ENCODE results near the gene SP6. TPM values are rescaled to one million over a fixed set of nuclear protein-coding genes. Genes with fewer than 3 reads are reported as not detected.
A peak's percentile ranks its signal among the peaks of the same experiment; 100 is the strongest.

The SP6 gene
- total RNA-seq, 1 donor from 2014 or later: 4.7 TPM

- intact Hi-C loops (cut with DNase I): no loop called here
- Histone ChIP-seq H3K27me3 (ENCODE audit: low read depth) (peaks cover 95% of the 10 kb centered on the region), H3K36me3 (no peaks in the 10 kb centered on the region), H3K9me3 (no peaks in the 10 kb centered on the region), H3K4me3 (peak overlapping the region; percentile 53), H3K4me1 (peaks cover 37% of the 10 kb centered on the region), H3K27ac (peak overlapping the region; percentile 64)
- TF ChIP-seq CTCF (IDR thresholded peaks at IDR 0.05): no peak
- no peak for DNase-seq
- peak in 1 of 2 donors; percentile 2 for ATAC-seq
Observed at GRCh38 chr17:47850373-47850691, 631 bp downstream of the SP6 start.

- ATAC-seq: no peak
- Histone ChIP-seq H3K27me3 (ENCODE audit: low read depth) (peaks cover 88% of the 10 kb centered on the region), H3K27ac (no peak overlapping the region), H3K36me3 (no peaks in the 10 kb centered on the region), H3K4me1 (peaks cover 57% of the 10 kb centered on the region), H3K4me3 (no peak overlapping the region), H3K9me3 (no peaks in the 10 kb centered on the region)
- no peak for DNase-seq
- TF ChIP-seq CTCF (IDR thresholded peaks at IDR 0.05): no peak
- intact Hi-C loops (cut with DNase I): no loop called here
Observed at GRCh38 chr17:47848198-47848513, 2.8 kb downstream of the SP6 start.

GRCh38 chr17:47847341-47848197, 3.4 kb downstream of the SP6 start:
- H3K4me3 ChIP-seq: no peak overlapping the region
- ATAC-seq: no peak
- H3K27me3 ChIP-seq (ENCODE audit: low read depth): peaks cover 82% of the 10 kb centered on the region
- no peak overlapping the region for H3K27ac ChIP-seq
- H3K36me3 ChIP-seq: no peaks in the 10 kb centered on the region
- no peak for DNase-seq
- H3K4me1 ChIP-seq: peaks cover 62% of the 10 kb centered on the region
- TF ChIP-seq CTCF (IDR thresholded peaks at IDR 0.05): peak; percentile 18
- intact Hi-C loops (cut with DNase I): no loop called here
- no peaks in the 10 kb centered on the region for H3K9me3 ChIP-seq

GRCh38 chr17:47846716-47847340, 4.1 kb downstream of the SP6 start:
- TF ChIP-seq CTCF (IDR thresholded peaks at IDR 0.05): no peak
- Histone ChIP-seq H3K36me3 (no peaks in the 10 kb centered on the region), H3K27me3 (ENCODE audit: low read depth) (peaks cover 75% of the 10 kb centered on the region), H3K9me3 (no peaks in the 10 kb centered on the region), H3K4me3 (no peak overlapping the region), H3K27ac (no peak overlapping the region), H3K4me1 (peaks cover 58% of the 10 kb centered on the region)
- ATAC-seq (no peak), DNase-seq (no peak)
- intact Hi-C loops (cut with DNase I): no loop called here

GRCh38 chr17:47845716-47846075, 5.3 kb downstream of the SP6 start:
- no peaks in the 10 kb centered on the region for H3K9me3 ChIP-seq
- no peak for ATAC-seq
- no peak for TF ChIP-seq CTCF (IDR thresholded peaks at IDR 0.05)
- peaks cover 65% of the 10 kb centered on the region for H3K27me3 ChIP-seq (ENCODE audit: low read depth)
- no peaks in the 10 kb centered on the region for H3K36me3 ChIP-seq
- H3K4me3 ChIP-seq: no peak overlapping the region
- H3K4me1 ChIP-seq: peaks cover 54% of the 10 kb centered on the region
- intact Hi-C loops (cut with DNase I): no loop called here
- no peak overlapping the region for H3K27ac ChIP-seq
- DNase-seq: no peak
